ENCODE measurements around the gene ASIC5. TPM values are rescaled to one million over a fixed set of nuclear protein-coding genes. Genes with fewer than 3 reads are reported as not detected.

Gene ASIC5
- total and polyA plus RNA-seq, 2 donors (not counting 1 experiment from before 2014, with no cell fraction given), result not detected

GRCh38 chr4:155887847-155888570, 21.9 kb upstream of the ASIC5 start:
- ATAC-seq (ENCODE audit: low read depth) (no peak), DNase-seq (no peak)
- peaks cover 0 to 2% (median 0%) of the 10 kb centered on the region in 4 experiments for H3K27me3 ChIP-seq (replicated peaks in 1 of 4; ENCODE audit: control extremely low read depth in 1 of 4, control insufficient read depth in 3 of 4, insufficient read depth in 4 of 4, low read length in 3 of 4)
- H3K9ac ChIP-seq (ENCODE audit: low read length), result no peak overlapping the region
- no peak overlapping the region for H3K4me3 ChIP-seq (ENCODE audit: control extremely low read depth in 1 of 5, extremely low read depth in 1 of 5, insufficient read depth in 1 of 5, low read depth in 2 of 5, low read length in 4 of 5)
- H2AFZ ChIP-seq (ENCODE audit: insufficient read depth, low read depth, low read length, poor library complexity, severe bottlenecking), result no peak overlapping the region
- Mint-ChIP-seq H3K27me3 (no peaks in the 10 kb centered on the region), H3K4me1 (no peaks in the 10 kb centered on the region), H3K4me3 (no peak overlapping the region), H3K27ac (no peak overlapping the region), H3K9me3 (ENCODE audit: insufficient read depth) (no peaks in the 10 kb centered on the region)
- no peaks in the 10 kb centered on the region for H4K20me1 ChIP-seq (ENCODE audit: control insufficient read depth, insufficient read depth, low read length, poor library complexity, severe bottlenecking)
- H3K4me1 ChIP-seq (ENCODE audit: control insufficient read depth in 2 of 2, insufficient read depth in 2 of 2, low read length in 2 of 2), result no peaks in the 10 kb centered on the region
- no peak overlapping the region for H3K4me2 ChIP-seq (replicated peaks; ENCODE audit: low read depth, low read length, poor library complexity, severe bottlenecking)
- intact Hi-C loops (cut with micrococcal nuclease), result no loop called here
- H3K79me2 ChIP-seq (ENCODE audit: control insufficient read depth, insufficient read depth, low read length), result no peaks in the 10 kb centered on the region
- H3K27ac ChIP-seq (ENCODE audit: low read length in 2 of 2), result no peak overlapping the region
- no peaks in the 10 kb centered on the region for H3K36me3 ChIP-seq (replicated peaks in 1 of 2; ENCODE audit: control extremely low read depth in 1 of 2, control insufficient read depth in 1 of 2, extremely low read depth in 1 of 2, insufficient read depth in 2 of 2, low read length in 1 of 2)
- WGBS (ENCODE audit: insufficient coverage), result 74% methylated on average over 4 of the region's 6 CpGs
- CTCF ChIA-PET, result no interaction called here
- no peaks in the 10 kb centered on the region for H3K9me3 ChIP-seq (ENCODE audit: control extremely low read depth in 1 of 3, control insufficient read depth in 2 of 3, insufficient read depth in 1 of 3, low read length in 2 of 3)
- POLR2A ChIA-PET, result no interaction called here
- TF ChIP-seq CTCF (IDR thresholded peaks at IDR 0.05) (no peak), EZH2 (IDR thresholded peaks at IDR 0.05; ENCODE audit: borderline replicate concordance, insufficient read depth, low read depth, low read length, poor library complexity, severe bottlenecking) (no peak)

GRCh38 chr4:155887045-155887444, 21.0 kb upstream of the ASIC5 start:
- Histone ChIP-seq H3K9me3 (ENCODE audit: control extremely low read depth in 1 of 3, control insufficient read depth in 2 of 3, insufficient read depth in 1 of 3, low read length in 2 of 3) (no peaks in the 10 kb centered on the region), H3K36me3 (replicated peaks in 1 of 2; ENCODE audit: control extremely low read depth in 1 of 2, control insufficient read depth in 1 of 2, extremely low read depth in 1 of 2, insufficient read depth in 2 of 2, low read length in 1 of 2) (no peaks in the 10 kb centered on the region), H3K9ac (ENCODE audit: low read length) (no peak overlapping the region), H3K4me2 (replicated peaks; ENCODE audit: low read depth, low read length, poor library complexity, severe bottlenecking) (no peak overlapping the region), H3K4me3 (ENCODE audit: control extremely low read depth in 1 of 5, extremely low read depth in 1 of 5, insufficient read depth in 1 of 5, low read depth in 2 of 5, low read length in 4 of 5) (no peak overlapping the region), H3K27ac (ENCODE audit: low read length in 2 of 2) (no peak overlapping the region), H3K79me2 (ENCODE audit: control insufficient read depth, insufficient read depth, low read length) (no peaks in the 10 kb centered on the region), H2AFZ (ENCODE audit: insufficient read depth, low read depth, low read length, poor library complexity, severe bottlenecking) (no peak overlapping the region), H3K27me3 (replicated peaks in 1 of 4; ENCODE audit: control extremely low read depth in 1 of 4, control insufficient read depth in 3 of 4, insufficient read depth in 4 of 4, low read length in 3 of 4) (peaks cover 0 to 2% (median 0%) of the 10 kb centered on the region in 4 experiments), H4K20me1 (ENCODE audit: control insufficient read depth, insufficient read depth, low read length, poor library complexity, severe bottlenecking) (no peaks in the 10 kb centered on the region), H3K4me1 (ENCODE audit: control insufficient read depth in 2 of 2, insufficient read depth in 2 of 2, low read length in 2 of 2) (no peaks in the 10 kb centered on the region)
- H3K27ac Mint-ChIP-seq, result no peak overlapping the region
- H3K27me3 Mint-ChIP-seq, result no peaks in the 10 kb centered on the region
- H3K9me3 Mint-ChIP-seq (ENCODE audit: insufficient read depth), result no peaks in the 10 kb centered on the region
- intact Hi-C loops (cut with micrococcal nuclease), result no loop called here
- ChIA-PET CTCF (interaction anchor here (0.5 kb wide), 1 partner anchor 41 kb away, joined by 6 read pairs; no protein-coding TSS in a partner anchor), POLR2A (no interaction called here)
- H3K4me3 Mint-ChIP-seq, result no peak overlapping the region
- no peaks in the 10 kb centered on the region for H3K4me1 Mint-ChIP-seq
- no peak for ATAC-seq (ENCODE audit: low read depth)
- WGBS (ENCODE audit: insufficient coverage), result no CpG with 5 or more reads among the region's 1 CpG
- no peak for DNase-seq
- TF ChIP-seq EZH2 (IDR thresholded peaks at IDR 0.05; ENCODE audit: borderline replicate concordance, insufficient read depth, low read depth, low read length, poor library complexity, severe bottlenecking), result no peak
- TF ChIP-seq CTCF (IDR thresholded peaks at IDR 0.05), result no peak

Data from B cell (primary cell).